ENCODE measurements around the gene SEMA4C.

The SEMA4C gene

GRCh38 chr2:96869822-96870625, at the start of gene SEMA4C:
Gene SEMA4C (minus strand): TSS chr2:96870080. CDS start chr2:96867886, 2,194 bp downstream.
- DNase-seq (ENCODE audit: low read depth in 3 of 3): peak in 2 of 3 experiments; percentile 38 to 40

- no peak for DNase-seq (ENCODE audit: low read depth in 3 of 3)
Measured at GRCh38 chr2:96918754-96919550, 49.1 kb upstream of the SEMA4C start.

GRCh38 chr2:96918092-96918753, 48.3 kb upstream of the SEMA4C start:
- no peak for DNase-seq (ENCODE audit: low read depth in 3 of 3)

GRCh38 chr2:96916646-96917543, 47.0 kb upstream of the SEMA4C start:
- DNase-seq (ENCODE audit: low read depth in 3 of 3): no peak

GRCh38 chr2:96916156-96916630, 46.3 kb upstream of the SEMA4C start:
- no peak for DNase-seq (ENCODE audit: low read depth in 3 of 3)

GRCh38 chr2:96914332-96914731, 44.5 kb upstream of the SEMA4C start:
- no peak for DNase-seq (ENCODE audit: low read depth in 3 of 3)

- DNase-seq (ENCODE audit: low read depth in 3 of 3): peak in 2 of 3 experiments; percentile 14 to 17
Measured at GRCh38 chr2:96913398-96914202, 43.7 kb upstream of the SEMA4C start.

GRCh38 chr2:96913117-96913397, 43.2 kb upstream of the SEMA4C start:
- DNase-seq (ENCODE audit: low read depth in 3 of 3): no peak

- no peak for DNase-seq (ENCODE audit: low read depth in 3 of 3)
Measured at GRCh38 chr2:96912346-96913116, 42.7 kb upstream of the SEMA4C start.

GRCh38 chr2:96909611-96910021, 39.7 kb upstream of the SEMA4C start:
- no peak for DNase-seq (ENCODE audit: low read depth in 3 of 3)

- DNase-seq (ENCODE audit: low read depth in 3 of 3): no peak
Measured at GRCh38 chr2:96907115-96908041, 37.5 kb upstream of the SEMA4C start.

- no peak for DNase-seq (ENCODE audit: low read depth in 3 of 3)
Measured at GRCh38 chr2:96906729-96907114, 36.8 kb upstream of the SEMA4C start.

GRCh38 chr2:96903815-96904214, 33.9 kb upstream of the SEMA4C start:
- DNase-seq (ENCODE audit: low read depth in 3 of 3): no peak

GRCh38 chr2:96903318-96903717, 33.4 kb upstream of the SEMA4C start:
- no peak for DNase-seq (ENCODE audit: low read depth in 3 of 3)

GRCh38 chr2:96900237-96900636, 30.4 kb upstream of the SEMA4C start:
- no peak for DNase-seq (ENCODE audit: low read depth in 3 of 3)

GRCh38 chr2:96899413-96899741, 29.5 kb upstream of the SEMA4C start:
- DNase-seq (ENCODE audit: low read depth in 3 of 3): no peak

GRCh38 chr2:96898641-96899412, 28.9 kb upstream of the SEMA4C start:
- no peak for DNase-seq (ENCODE audit: low read depth in 3 of 3)

GRCh38 chr2:96898135-96898505, 28.2 kb upstream of the SEMA4C start:
- DNase-seq (ENCODE audit: low read depth in 3 of 3): no peak

All from stimulated activated CD4-positive, alpha-beta T cell treated with anti-CD3 and anti-CD28 coated beads, TNF-alpha, amount 100 ng/mL, for 4 hours (primary cell).